Astrocyte (in vitro differentiated cells and primary cell): ENCODE measurements around the gene SAPCD2.
A peak's percentile ranks its signal among the peaks of the same experiment; 100 is the strongest.

Experiments used
- CTCF ChIP-seq: IDR thresholded peaks from 2 replicates; pipeline ENCODE4 v1.5.1; 2011; ENCODE audit warnings: low read depth, mild to moderate bottlenecking, inconsistent platforms, low read length, moderate library complexity; ENCODE audit not compliant: insufficient read depth
- EZH2 ChIP-seq: IDR thresholded peaks from 2 replicates; pipeline ENCODE4 v1.6.1; 2012; ENCODE audit warnings: mild to moderate bottlenecking, low read length, inconsistent platforms; ENCODE audit not compliant: insufficient read depth

DNA sequence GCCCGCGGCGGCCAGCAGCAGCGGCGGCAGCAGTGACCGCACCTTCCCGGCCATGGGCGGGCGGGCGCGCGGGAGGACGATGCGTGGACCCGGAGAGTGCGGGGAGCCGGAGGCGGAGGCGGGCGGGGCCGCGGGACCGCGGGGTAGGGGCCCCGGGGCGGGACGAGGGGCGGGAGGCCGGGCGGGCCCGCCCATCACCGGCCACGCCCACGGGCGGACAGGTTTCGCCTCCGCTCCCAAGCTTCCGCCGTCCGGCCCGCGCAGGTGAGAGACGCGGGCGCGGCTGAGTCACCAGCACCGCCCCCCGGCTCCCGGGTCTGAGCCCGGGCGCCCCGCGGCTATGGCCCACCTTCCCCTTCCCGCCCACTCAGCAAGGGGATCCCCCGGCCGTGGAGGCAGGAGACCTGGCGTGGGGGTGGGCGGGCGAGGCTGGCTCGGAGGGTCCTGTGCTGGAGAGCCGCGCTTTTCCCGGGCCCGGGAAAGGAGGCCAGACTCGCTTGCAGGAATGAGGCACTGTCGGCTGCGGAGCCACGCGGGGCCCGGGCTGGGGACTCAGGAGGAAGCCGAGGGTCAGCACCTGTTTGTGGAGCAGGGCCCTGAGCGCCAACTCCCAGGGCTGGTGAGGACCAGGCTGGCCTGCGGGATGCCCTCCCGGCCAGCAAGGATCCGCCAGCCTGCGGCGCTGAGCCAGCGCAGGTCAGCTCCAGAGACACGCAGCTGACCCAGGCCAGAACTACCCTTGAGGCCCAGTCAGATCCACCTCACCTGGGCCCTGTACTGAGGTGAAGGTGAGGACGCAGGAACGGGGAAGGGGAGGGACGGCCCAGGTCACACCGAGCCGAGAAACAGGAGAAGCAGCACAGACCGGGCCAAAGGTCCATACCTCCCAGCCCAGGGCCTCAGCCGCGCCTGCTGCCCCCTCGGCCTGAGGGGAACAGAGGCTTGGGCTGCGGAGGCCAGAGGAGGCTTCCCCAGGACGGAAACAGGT, 16.1 kb downstream of the SAPCD2 start, which contains the start of gene ENTPD2:
- TF ChIP-seq CTCF (no peak), EZH2 (peak; percentile 71)
